ENCODE measurements around the gene FBXW5. TPM values are rescaled to one million over a fixed set of nuclear protein-coding genes. Genes with fewer than 3 reads are reported as not detected.

FBXW5 gene
- total RNA-seq, 1 donor from 2014 or later: 421 TPM

DNA sequence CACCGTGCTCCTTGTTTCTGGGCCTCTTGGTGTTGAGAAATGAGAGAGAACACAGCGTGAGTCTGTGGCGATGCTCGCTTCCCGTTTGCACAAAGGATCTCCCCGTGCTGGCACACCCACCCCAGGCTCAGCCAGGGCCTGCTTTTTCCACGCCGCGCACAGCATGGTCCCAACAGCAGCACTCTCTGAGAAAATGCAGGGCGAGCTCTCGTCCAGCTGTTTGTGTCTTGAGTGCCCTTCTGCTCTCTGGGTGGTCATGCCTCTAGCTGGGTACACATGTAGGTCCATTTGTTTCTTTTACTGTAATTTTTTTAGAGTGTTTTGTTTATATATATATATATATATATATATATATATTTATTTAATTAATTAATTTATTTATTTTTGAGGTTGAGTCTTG lies 26.6 kb downstream of the FBXW5 start:
- DNase-seq (ENCODE audit: low spot score in 2 of 2): no peak
- Histone ChIP-seq H3K9me3 (no peaks in the 10 kb centered on the region), H3K4me3 (no peak overlapping the region), H3K4me1 (peaks cover 4 to 5% of the 10 kb centered on the region in 2 donors), H3K36me3 (peaks cover 26 to 53% of the 10 kb centered on the region in 2 donors), H3K27me3 (no peaks in the 10 kb centered on the region), H3K27ac (no peak overlapping the region)
- intact Hi-C loops (cut with DNase I): no loop called here
- TF ChIP-seq, protein P1, sequence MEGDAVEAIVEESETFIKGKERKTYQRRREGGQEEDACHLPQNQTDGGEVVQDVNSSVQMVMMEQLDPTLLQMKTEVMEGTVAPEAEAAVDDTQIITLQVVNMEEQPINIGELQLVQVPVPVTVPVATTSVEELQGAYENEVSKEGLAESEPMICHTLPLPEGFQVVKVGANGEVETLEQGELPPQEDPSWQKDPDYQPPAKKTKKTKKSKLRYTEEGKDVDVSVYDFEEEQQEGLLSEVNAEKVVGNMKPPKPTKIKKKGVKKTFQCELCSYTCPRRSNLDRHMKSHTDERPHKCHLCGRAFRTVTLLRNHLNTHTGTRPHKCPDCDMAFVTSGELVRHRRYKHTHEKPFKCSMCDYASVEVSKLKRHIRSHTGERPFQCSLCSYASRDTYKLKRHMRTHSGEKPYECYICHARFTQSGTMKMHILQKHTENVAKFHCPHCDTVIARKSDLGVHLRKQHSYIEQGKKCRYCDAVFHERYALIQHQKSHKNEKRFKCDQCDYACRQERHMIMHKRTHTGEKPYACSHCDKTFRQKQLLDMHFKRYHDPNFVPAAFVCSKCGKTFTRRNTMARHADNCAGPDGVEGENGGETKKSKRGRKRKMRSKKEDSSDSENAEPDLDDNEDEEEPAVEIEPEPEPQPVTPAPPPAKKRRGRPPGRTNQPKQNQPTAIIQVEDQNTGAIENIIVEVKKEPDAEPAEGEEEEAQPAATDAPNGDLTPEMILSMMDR (IDR thresholded peaks at IDR 0.05): no peak

DNA sequence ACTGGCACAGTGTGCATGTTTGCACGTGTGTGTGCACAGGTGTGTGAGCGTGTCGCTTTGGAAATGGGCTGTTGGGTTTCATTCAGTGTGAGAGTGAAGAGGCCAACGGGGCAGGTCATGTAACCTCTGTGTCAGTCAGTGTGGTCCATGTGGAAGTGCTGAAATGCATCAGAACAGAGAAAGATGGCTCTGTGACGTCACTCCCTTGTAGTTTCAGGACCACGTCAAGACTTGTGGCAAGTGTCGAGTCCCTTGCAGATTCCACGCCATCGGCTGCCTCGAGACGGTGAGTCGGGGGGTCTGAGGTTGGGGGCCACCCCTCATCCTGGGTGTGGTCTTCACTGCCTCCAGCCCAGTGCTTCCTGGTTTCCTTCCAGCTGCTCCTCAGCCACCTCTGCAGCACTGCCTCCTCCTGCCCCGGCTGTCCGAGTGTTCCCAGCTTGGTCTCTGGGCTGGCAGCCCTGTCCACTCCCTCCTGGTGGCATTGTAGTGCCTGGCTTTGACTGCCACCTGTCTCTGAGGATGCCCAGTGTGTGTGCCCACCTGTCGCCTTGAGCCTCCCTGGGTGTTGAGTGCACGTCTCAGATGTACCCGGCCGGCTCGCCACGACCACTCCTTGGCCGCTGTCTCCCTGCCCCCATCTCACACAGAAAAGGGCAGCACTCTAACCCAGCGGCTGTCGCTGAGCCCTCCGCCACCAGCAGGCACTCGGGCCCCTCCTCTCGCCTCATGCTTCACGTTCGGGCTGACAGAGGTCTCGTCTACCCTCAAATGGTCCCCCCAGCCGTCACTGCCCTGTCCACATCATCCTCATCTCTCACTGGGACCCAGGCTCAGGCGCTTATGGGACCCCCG lies 28.0 kb downstream of the FBXW5 start:
- no peak overlapping the region for H3K4me3 ChIP-seq
- H3K4me1 ChIP-seq: no peaks in the 10 kb centered on the region
- intact Hi-C loops (cut with DNase I): no loop called here
- DNase-seq (ENCODE audit: low spot score in 2 of 2): no peak
- TF ChIP-seq, protein P1 (IDR thresholded peaks at IDR 0.05): no peak
- no peak overlapping the region for H3K27ac ChIP-seq
- no peaks in the 10 kb centered on the region for H3K27me3 ChIP-seq
- no peaks in the 10 kb centered on the region for H3K9me3 ChIP-seq
- peaks cover 26 to 62% of the 10 kb centered on the region in 2 donors for H3K36me3 ChIP-seq

DNA sequence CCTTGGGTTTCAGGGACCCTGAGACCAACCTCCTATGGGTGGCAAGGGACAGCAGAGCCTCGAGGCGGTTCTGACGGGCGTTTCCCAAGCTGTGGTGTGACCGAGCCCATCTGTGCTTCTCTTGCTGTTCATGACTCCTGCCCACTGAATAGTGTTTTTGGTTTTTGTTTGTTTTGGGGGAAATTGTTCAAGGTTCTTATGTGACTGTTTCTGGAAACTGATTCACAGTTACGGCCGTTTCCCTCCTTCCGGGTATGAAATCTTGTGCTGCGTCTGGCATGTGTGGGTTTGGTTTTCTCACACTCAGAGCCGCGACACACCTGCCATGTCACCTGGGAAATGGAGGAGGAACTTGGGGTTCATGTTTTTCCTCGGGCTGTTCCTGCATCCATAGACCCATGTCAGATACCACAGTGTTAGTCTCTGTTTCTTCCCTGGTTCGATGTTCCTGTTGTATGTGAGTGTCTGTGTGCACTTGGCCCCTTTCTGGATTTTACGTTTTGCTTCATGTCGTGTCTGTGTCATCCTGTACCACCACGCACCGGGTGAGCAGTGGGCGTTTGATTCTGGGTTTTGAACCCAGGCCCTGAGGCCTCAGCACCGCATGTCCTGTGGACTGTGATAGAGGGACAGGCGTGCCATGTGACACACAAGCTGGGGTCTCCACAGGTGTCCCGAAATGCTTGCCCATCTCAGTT lies 28.8 kb downstream of the FBXW5 start:
- H3K4me1 ChIP-seq: no peaks in the 10 kb centered on the region
- intact Hi-C loops (cut with DNase I): no loop called here
- no peaks in the 10 kb centered on the region for H3K27me3 ChIP-seq
- no peak for DNase-seq (ENCODE audit: low spot score in 2 of 2)
- H3K36me3 ChIP-seq: peaks cover 24 to 61% of the 10 kb centered on the region in 2 donors
- H3K27ac ChIP-seq: no peak overlapping the region
- no peaks in the 10 kb centered on the region for H3K9me3 ChIP-seq
- H3K4me3 ChIP-seq: no peak overlapping the region
- TF ChIP-seq, protein P1 (IDR thresholded peaks at IDR 0.05): no peak

DNA sequence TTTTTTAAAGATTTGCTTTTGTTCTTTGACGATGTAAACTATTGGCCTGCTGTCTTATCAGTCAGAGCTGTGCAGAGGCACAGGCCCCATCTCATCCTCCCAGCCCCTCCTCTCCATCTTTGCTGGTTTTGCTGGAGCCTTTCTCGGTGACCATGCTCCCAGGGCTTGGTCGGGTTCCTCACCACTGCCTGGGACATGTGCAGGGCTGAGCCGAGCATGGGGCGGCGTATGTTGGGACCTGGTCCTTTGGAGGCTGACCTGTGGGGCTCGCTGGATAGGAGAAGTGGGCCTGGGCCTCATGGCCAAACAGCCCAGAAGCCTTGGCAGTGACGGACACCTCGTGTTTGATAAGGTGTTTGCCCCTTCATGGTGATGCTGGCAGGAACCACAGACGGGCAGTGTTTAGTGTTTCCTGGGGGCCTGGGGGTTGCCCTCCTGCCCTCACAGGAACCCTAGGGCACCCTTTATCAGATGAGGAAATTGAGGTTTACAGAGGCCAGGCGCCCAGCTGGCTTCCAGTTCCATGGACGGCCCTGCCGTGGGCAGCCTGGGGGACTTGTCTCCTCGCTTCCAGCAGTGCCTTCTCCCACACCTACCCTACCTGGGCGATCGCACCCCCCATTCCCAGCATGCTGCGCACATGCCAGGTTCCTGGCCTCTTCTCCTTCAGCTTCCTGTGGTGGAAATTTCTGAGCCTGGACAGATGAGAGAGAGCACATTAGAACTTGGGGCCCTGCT lies 30.7 kb downstream of the FBXW5 start:
- Histone ChIP-seq H3K27ac (no peak overlapping the region), H3K36me3 (peaks cover 26 to 67% of the 10 kb centered on the region in 2 donors)
- intact Hi-C loops (cut with DNase I): no loop called here

DNA sequence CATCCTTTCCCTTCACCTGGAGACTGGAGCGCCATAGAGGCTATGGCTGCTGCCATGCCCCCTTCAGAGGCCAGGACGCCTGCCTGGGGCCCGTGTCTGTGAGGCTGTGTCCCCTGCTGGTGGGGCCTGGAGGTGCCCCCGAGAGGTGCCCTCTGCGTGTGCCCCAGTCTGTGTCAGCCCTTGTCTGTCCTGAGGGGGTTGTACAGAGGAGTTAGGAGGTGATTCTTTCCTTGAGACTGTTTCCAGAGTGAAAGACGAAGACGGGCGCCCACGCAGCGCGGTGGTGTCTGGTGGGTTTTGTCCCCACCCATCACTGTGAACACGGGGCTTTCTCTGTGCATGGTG lies 33.7 kb downstream of the FBXW5 start:
- Histone ChIP-seq H3K36me3 (peaks cover 28 to 60% of the 10 kb centered on the region in 2 donors), H3K4me3 (no peak overlapping the region), H3K9me3 (no peaks in the 10 kb centered on the region), H3K27ac (no peak overlapping the region), H3K4me1 (no peaks in the 10 kb centered on the region), H3K27me3 (no peaks in the 10 kb centered on the region)
- TF ChIP-seq, protein P1 (IDR thresholded peaks at IDR 0.05): no peak
- intact Hi-C loops (cut with DNase I): no loop called here
- DNase-seq (ENCODE audit: low spot score in 2 of 2): no peak

More for the DNA sequence above, 30.7 kb downstream of the FBXW5 start:
- TF ChIP-seq, protein P1 (IDR thresholded peaks at IDR 0.05): no peak
- H3K4me3 ChIP-seq: no peak overlapping the region
- no peaks in the 10 kb centered on the region for H3K9me3 ChIP-seq
- H3K27me3 ChIP-seq: no peaks in the 10 kb centered on the region
- H3K4me1 ChIP-seq: no peaks in the 10 kb centered on the region
- no peak for DNase-seq (ENCODE audit: low spot score in 2 of 2)
